ENCODE data around the gene ATAD3C.

GRCh38 chr1:1491601-1492000 is 42.1 kb downstream of the ATAD3C start:
- TF ChIP-seq CTCF (IDR thresholded peaks at IDR 0.05; ENCODE audit: low read depth, low read length), result no peak
- no peak for TF ChIP-seq POLR2A (IDR thresholded peaks at IDR 0.05; ENCODE audit: extremely low read depth, insufficient read length)
- no peak for TF ChIP-seq MYC (IDR thresholded peaks at IDR 0.05; ENCODE audit: low read depth, low read length)
